22Rv1 (cell line): Measurements from ENCODE around the gene TACR2.

Source experiments
- CTCF ChIP-seq: fragments of 450-650 bp; IDR thresholded peaks from 2 replicates; pipeline ENCODE4 v1.5.1; 2017; ENCODE audit warnings: mild to moderate bottlenecking
- ZFX ChIP-seq: fragments of 450-650 bp; IDR thresholded peaks from 2 replicates; pipeline ENCODE4 v1.6.1; 2017; ENCODE audit warnings: antibody characterized with exemption, borderline replicate concordance

- TF ChIP-seq CTCF (no peak), ZFX (no peak)
Observed at GRCh38 chr10:69459893-69460575, 43.3 kb upstream of the TACR2 start.
